Pancreas (tissue), 10 donors: ENCODE measurements around the gene PTPRR. TPM values are rescaled to one million over a fixed set of nuclear protein-coding genes. Genes with fewer than 3 reads are reported as not detected.

ENCODE experiments used
- ATAC-seq, 4 donors: fragments of 200-7000 bp; cut with Tn5 transposase; one replicate each; pipeline versions ENCODE4 v1.8.0 to v1.9.1; 2020; ENCODE audit warnings: mild to moderate bottlenecking in 4 of 4, moderate library complexity in 4 of 4
- DNase-seq, 6 donors: peaks; one replicate each; pipeline ENCODE4 v3.0.0-alpha.2; 2020
- FAIRE-seq: peaks from 2 replicates; lab custom pipeline; 2012; peaks lifted over from hg19 to GRCh38; lab: Jason Lieb, UNC
- H3K27ac ChIP-seq, 4 donors: fragments of 200-600 bp; sonication (generic); 1 replicate in 3 of 4; 2 replicates in 1 of 4; pipeline versions ENCODE4 v1.5.0 to v1.8.0; 2020
- H3K27me3 ChIP-seq, 4 donors: fragments of 200-600 bp; one replicate each; pipeline ENCODE4 v1.8.0; 2021
- H3K36me3 ChIP-seq, 3 donors: fragments of 200-600 bp; sonication (generic) in 1 of 3; one replicate each; pipeline versions ENCODE4 v1.5.0 to v1.8.0; 2020 to 2021
- H3K4me1 ChIP-seq, 3 donors: fragments of 200-600 bp; one replicate each; pipeline ENCODE4 v1.8.0; 2021
- H3K4me3 ChIP-seq, 4 donors: fragments of 200-600 bp; sonication (generic) in 2 of 4; one replicate each; pipeline versions ENCODE4 v1.5.0 to v1.8.0; 2020 to 2021
- H3K9me3 ChIP-seq, 4 donors: fragments of 200-600 bp; one replicate each; pipeline ENCODE4 v1.8.0; 2021
- CTCF ChIP-seq, 4 donors: fragments of 200-600 bp; sonication (generic) in 3 of 4; IDR thresholded peaks; one replicate each; pipeline versions ENCODE4 v1.5.0 to v1.8.0; 2021; ENCODE audit warnings: antibody characterized with exemption in 4 of 4
- WGBS, 2 donors: extraction: QIAGEN DNeasy Blood & Tissue Kit; methylation state at CpG; one replicate each; pipeline ENCODE4 v1.1.7; 2013; 5-methylcytosine and 5-hydroxymethylcytosine counted together
- intact Hi-C, 3 donors: fragments of 100-400 bp; cut with DNase I; formaldehyde crosslinking; loops; one replicate each; pipeline versions ENCODE4 v1.11.1 to v1.14.2; 2022
- polyA plus RNA-seq, 2 donors: library from polyadenylated mRNA; stranded (reverse); fragments of 200-250 nt; gene quantifications; one replicate each; pipeline ENCODE4 v1.2.3, GENCODE V29; 2013
- total RNA-seq, 6 donors: library from RNA; stranded (reverse); fragmentation: NEBNext Ultra II Directional in 4 of 6; extraction: Animal tissue kit (Norgen Biotek cat#: 25700) in 4 of 6; gene quantifications; one replicate each; pipeline versions ENCODE4 v1.2.1 to v1.2.4, GENCODE V29; 2021 to 2023
- donor health status: healthy with polysubstance abuse.
- donor health status: DM: no; HTN: no; CAD: no; lungs with moderate emphysema.
- donor health status: DM: no; HTN: no; CAD: no.
- donor health status: control.
- donor health status: control.
- donor health status: Bipolar disorder and iron deficiency.
- donor health status: DM: yes; HTN: yes; CAD: no.
- donor health status: DM: no; HTN: no; CAD: no.
- donor health status: DM: no; HTN: no; CAD: no.
- donor health status: DM: yes; HTN: yes; CAD: no.

The PTPRR gene
- total and polyA plus RNA-seq, 8 donors, result 0.14 to 0.72 (median 0.23) TPM; not detected in 3

- intact Hi-C loops, result no loop called here
- H3K27me3 ChIP-seq, result no peaks in the 10 kb centered on the region
- no peak for ATAC-seq
- H3K4me3 ChIP-seq, result no peak overlapping the region
- no peaks in the 10 kb centered on the region for H3K9me3 ChIP-seq
- 66 to 81% methylated on average over 2 of the region's 2 CpGs for WGBS, 2 donors
- no peak overlapping the region for H3K27ac ChIP-seq
- H3K36me3 ChIP-seq, result no peaks in the 10 kb centered on the region
- peaks cover 0 to 4% (median 0%) of the 10 kb centered on the region in 3 donors for H3K4me1 ChIP-seq
- FAIRE-seq, result no peak
- no peak for TF ChIP-seq CTCF (IDR thresholded peaks at IDR 0.05)
- no peak for DNase-seq
Measured at GRCh38 chr12:70644861-70645260, 275.7 kb downstream of the PTPRR start.

DNA sequence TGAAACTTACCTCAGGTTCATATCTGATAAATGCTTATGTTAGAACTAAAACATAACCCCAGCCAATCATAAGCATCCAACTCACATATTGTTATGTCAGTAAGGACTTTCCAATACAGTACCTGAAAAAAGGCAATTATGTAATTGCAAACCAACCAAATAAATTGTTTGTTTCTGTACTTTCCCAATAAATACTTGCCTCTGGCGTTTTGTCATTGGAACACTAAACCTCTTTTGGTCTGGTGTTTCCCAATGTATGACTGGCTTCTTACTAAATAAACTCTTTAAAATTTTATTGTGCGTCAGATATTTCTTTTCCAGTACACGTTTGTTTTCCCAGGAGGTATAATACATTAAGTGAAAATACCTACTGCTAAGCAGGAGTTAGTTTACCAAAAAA, 276.6 kb downstream of the PTPRR start:
- no peak overlapping the region for H3K4me3 ChIP-seq
- 51 to 67% methylated on average over 3 of the region's 3 CpGs for WGBS, 2 donors
- FAIRE-seq, result no peak
- no peak for DNase-seq
- H3K27me3 ChIP-seq, result no peaks in the 10 kb centered on the region
- no peaks in the 10 kb centered on the region for H3K36me3 ChIP-seq
- TF ChIP-seq CTCF (IDR thresholded peaks at IDR 0.05), result no peak
- H3K9me3 ChIP-seq, result no peaks in the 10 kb centered on the region
- H3K27ac ChIP-seq, result no peak overlapping the region
- peaks cover 0 to 4% (median 0%) of the 10 kb centered on the region in 3 donors for H3K4me1 ChIP-seq
- intact Hi-C loops, result no loop called here
- ATAC-seq, result no peak

- H3K36me3 ChIP-seq, result no peaks in the 10 kb centered on the region
- no peak for TF ChIP-seq CTCF (IDR thresholded peaks at IDR 0.05)
- H3K27me3 ChIP-seq, result no peaks in the 10 kb centered on the region
- FAIRE-seq, result no peak
- no peaks in the 10 kb centered on the region for H3K4me1 ChIP-seq
- no peak for ATAC-seq
- 59 to 70% methylated on average over 2 of the region's 2 CpGs for WGBS, 2 donors
- no peak overlapping the region for H3K27ac ChIP-seq
- no peak overlapping the region for H3K4me3 ChIP-seq
- H3K9me3 ChIP-seq, result no peaks in the 10 kb centered on the region
- intact Hi-C loops, result no loop called here
- DNase-seq, result no peak
Measured at GRCh38 chr12:70641691-70642090, 278.8 kb downstream of the PTPRR start.

DNA sequence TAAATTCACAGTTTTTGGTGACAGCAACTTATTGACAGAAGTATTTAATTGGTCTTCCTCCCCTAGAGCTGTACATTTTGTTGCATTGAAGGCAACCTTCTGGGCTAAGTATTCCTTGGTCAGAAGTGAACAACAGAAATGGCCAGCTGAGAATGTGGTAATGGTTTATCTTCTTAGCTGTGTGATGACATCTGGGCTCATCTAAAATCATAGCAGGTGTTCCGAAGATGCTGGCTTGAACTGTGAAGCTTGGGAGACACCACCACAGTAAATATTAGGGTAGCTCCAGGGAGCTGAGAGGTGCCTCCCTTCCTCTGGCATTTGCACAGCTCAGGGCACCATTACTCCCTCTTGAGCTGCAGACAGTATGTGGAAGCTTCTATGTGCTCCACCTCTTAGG, 279.6 kb downstream of the PTPRR start:
- FAIRE-seq, result no peak
- TF ChIP-seq CTCF (IDR thresholded peaks at IDR 0.05), result no peak
- H3K9me3 ChIP-seq, result no peaks in the 10 kb centered on the region
- no peaks in the 10 kb centered on the region for H3K4me1 ChIP-seq
- WGBS, 2 donors, result 54 to 94% methylated on average over 1 of the region's 1 CpG
- no peak overlapping the region for H3K4me3 ChIP-seq
- no peaks in the 10 kb centered on the region for H3K27me3 ChIP-seq
- no peak overlapping the region for H3K27ac ChIP-seq
- DNase-seq, result no peak
- intact Hi-C loops, result no loop called here
- ATAC-seq, result no peak
- H3K36me3 ChIP-seq, result no peaks in the 10 kb centered on the region

GRCh38 chr12:70639535-70639934, 281.0 kb downstream of the PTPRR start:
- no peak for FAIRE-seq
- H3K4me3 ChIP-seq, result no peak overlapping the region
- H3K4me1 ChIP-seq, result no peaks in the 10 kb centered on the region
- H3K27ac ChIP-seq, result no peak overlapping the region
- no peak for TF ChIP-seq CTCF (IDR thresholded peaks at IDR 0.05)
- no peak for ATAC-seq
- H3K36me3 ChIP-seq, result no peaks in the 10 kb centered on the region
- intact Hi-C loops, result no loop called here
- no peak for DNase-seq
- no peaks in the 10 kb centered on the region for H3K9me3 ChIP-seq
- no peaks in the 10 kb centered on the region for H3K27me3 ChIP-seq
- 79 to 96% methylated on average over 2 of the region's 2 CpGs for WGBS, 2 donors
